ACC112 (cell line): Measurements from ENCODE around the gene STRIT1.

Source experiments
- H2AFZ ChIP-seq: fragments of 200-600 bp; sonication (generic); one replicate; pipeline ENCODE4 v1.6.0; 2017; ENCODE audit warnings: antibody characterized with exemption, low read length; ENCODE audit not compliant: unreplicated experiment
- H3K27ac ChIP-seq: fragments of 200-600 bp; sonication (generic); 2 replicates; pipeline ENCODE4 v1.5.1; 2014; ENCODE audit warnings: low read depth, mild to moderate bottlenecking, antibody characterized with exemption, low read length, moderate library complexity
- H3K27me3 ChIP-seq: fragments of 200-600 bp; sonication (generic); 2 replicates; pipeline ENCODE4 v1.6.1; 2014; ENCODE audit warnings: mild to moderate bottlenecking, antibody characterized with exemption, low read length, moderate library complexity, mixed read lengths; ENCODE audit not compliant: insufficient read depth
- H3K36me3 ChIP-seq: fragments of 200-600 bp; sonication (generic); 2 replicates; pipeline ENCODE4 v1.6.1; 2016; ENCODE audit warnings: mild to moderate bottlenecking, antibody characterized with exemption, low read length, moderate library complexity, mixed read lengths; ENCODE audit not compliant: insufficient read depth
- H3K4me1 ChIP-seq: fragments of 200-600 bp; sonication (generic); one replicate; pipeline ENCODE4 v1.6.1; 2016; ENCODE audit warnings: low read length, mixed read lengths; ENCODE audit not compliant: insufficient read depth, unreplicated experiment, control insufficient read depth
- H3K4me3 ChIP-seq: fragments of 200-600 bp; sonication (generic); 2 replicates; pipeline ENCODE4 v1.5.1; 2014; ENCODE audit warnings: mild to moderate bottlenecking, low read depth, low read length
- H3K79me2 ChIP-seq: fragments of 200-600 bp; sonication (generic); one replicate; pipeline ENCODE4 v1.6.0; 2016; ENCODE audit warnings: low read length; ENCODE audit not compliant: control insufficient read depth, unreplicated experiment, insufficient read depth

The STRIT1 gene

DNA sequence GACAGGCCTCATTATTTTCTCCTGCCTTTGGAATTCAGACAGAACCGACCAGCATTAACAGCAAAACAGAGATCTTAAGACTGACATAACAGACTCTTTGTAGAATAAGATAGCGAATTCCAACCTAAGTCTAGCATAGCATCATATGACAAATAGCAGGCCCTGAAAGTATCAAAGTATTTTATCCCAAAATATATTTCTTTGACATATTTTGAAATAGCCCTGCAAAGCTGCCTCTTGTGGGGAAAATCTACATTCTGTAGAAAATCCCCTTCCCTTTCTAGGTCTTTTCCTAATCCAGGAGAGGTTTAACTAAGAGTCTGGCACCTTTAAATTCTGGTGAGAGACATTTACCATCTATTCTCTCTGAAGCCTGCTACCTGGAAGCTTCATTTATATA is 34.4 kb upstream of the STRIT1 start:
- H3K4me3 ChIP-seq, result no peak overlapping the region
- no peaks in the 10 kb centered on the region for H3K27me3 ChIP-seq
- H2AFZ ChIP-seq, result no peak overlapping the region
- H3K36me3 ChIP-seq, result no peaks in the 10 kb centered on the region
- no peak overlapping the region for H3K27ac ChIP-seq
- H3K79me2 ChIP-seq, result no peaks in the 10 kb centered on the region
- no peaks in the 10 kb centered on the region for H3K4me1 ChIP-seq

DNA sequence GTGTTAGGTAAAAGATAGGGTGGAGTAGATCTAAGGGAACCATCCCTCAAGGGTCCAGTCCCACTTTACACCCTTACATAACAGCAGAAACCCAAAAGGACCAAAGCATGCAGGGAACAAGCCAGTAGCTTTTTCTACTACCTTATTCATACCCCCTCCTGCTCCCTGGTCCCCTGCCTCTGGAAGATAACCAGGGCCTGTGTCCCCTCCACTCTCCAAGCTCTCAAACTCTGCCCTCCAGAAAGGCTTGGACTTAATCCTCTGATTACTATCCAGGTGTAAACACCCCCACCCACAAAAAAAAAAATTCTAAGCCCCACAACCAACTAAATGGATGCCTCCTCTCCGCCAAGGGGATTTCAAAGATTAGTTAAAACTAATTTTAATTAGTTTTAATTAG is 33.9 kb upstream of the STRIT1 start:
- Histone ChIP-seq H3K4me3 (no peak overlapping the region), H2AFZ (no peak overlapping the region), H3K79me2 (no peaks in the 10 kb centered on the region), H3K27me3 (no peaks in the 10 kb centered on the region), H3K27ac (no peak overlapping the region), H3K4me1 (no peaks in the 10 kb centered on the region), H3K36me3 (no peaks in the 10 kb centered on the region)

DNA sequence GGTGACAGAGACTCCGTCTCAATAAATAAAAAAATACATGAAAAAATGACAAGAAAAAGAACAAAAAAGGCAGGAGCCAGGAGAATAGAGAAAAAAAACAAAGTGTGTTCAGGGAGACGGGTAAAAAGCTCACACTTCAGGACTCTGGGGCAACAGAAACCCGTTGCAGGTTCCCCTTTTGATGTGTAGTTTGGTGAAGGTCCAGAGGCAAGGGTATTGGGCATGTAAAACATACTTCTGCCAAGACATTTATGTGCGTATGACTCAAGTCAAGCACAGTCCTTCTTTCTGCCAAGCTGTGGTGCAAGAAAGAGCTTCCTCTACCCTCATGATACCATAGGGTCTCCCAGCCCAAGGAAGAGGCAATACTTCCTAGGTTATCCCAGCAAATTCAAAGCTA is 33.4 kb upstream of the STRIT1 start:
- no peaks in the 10 kb centered on the region for H3K27me3 ChIP-seq
- no peaks in the 10 kb centered on the region for H3K4me1 ChIP-seq
- no peaks in the 10 kb centered on the region for H3K36me3 ChIP-seq
- no peak overlapping the region for H3K4me3 ChIP-seq
- H2AFZ ChIP-seq, result no peak overlapping the region
- no peak overlapping the region for H3K27ac ChIP-seq
- H3K79me2 ChIP-seq, result no peaks in the 10 kb centered on the region

DNA sequence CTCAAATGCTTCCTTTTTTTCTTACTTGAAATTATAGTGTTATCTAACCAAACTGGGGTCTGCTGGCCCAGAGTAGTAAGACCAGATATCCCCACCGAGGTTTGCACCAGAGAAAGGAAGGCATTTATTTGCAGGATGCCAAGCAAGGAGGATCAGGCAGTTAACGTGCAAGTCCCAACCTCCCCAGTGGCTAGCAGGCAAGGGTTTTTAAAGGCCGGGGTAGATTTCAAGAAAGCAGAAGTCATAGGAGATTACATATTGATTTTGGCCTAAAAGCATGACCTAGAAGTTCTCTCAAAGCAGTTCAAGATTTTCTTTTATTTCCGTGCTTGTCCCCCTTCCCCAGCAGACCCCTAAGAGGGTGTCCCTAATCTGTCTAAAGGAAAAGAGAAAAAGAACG is 32.8 kb upstream of the STRIT1 start:
- H2AFZ ChIP-seq, result no peak overlapping the region
- no peaks in the 10 kb centered on the region for H3K4me1 ChIP-seq
- no peaks in the 10 kb centered on the region for H3K27me3 ChIP-seq
- no peaks in the 10 kb centered on the region for H3K79me2 ChIP-seq
- H3K27ac ChIP-seq, result no peak overlapping the region
- H3K36me3 ChIP-seq, result no peaks in the 10 kb centered on the region
- no peak overlapping the region for H3K4me3 ChIP-seq

DNA sequence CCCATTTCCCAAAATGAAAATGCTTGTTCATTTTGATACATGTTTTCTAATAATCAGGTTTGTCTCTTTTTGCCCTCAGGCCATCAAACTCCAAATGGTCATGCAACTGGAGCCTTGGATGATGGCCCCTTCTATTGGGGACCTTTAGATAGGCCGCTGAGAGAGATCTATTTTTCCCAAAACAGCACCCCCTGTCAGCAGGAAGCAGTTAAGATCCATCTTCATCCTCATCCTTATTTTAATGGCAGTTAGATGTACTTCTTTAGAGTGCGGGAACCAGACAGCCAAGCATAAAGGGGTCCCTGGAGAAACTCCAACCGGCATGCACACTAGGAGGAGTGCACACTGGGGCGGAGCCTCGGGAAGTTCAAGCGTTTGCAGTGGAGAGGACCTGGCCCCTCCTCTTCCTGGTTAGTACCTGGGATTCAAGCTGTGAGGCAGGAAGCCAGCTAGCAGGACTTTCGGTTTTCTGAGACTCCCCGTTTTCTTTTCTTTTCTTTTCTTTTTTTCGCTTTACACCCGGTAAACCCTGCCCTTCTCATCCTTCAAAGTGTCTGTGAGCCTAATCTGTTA is 31.9 kb upstream of the STRIT1 start:
- no peaks in the 10 kb centered on the region for H3K4me1 ChIP-seq
- H3K79me2 ChIP-seq, result no peaks in the 10 kb centered on the region
- no peak overlapping the region for H3K27ac ChIP-seq
- no peaks in the 10 kb centered on the region for H3K36me3 ChIP-seq
- H3K27me3 ChIP-seq, result no peaks in the 10 kb centered on the region
- H2AFZ ChIP-seq, result no peak overlapping the region
- no peak overlapping the region for H3K4me3 ChIP-seq

DNA sequence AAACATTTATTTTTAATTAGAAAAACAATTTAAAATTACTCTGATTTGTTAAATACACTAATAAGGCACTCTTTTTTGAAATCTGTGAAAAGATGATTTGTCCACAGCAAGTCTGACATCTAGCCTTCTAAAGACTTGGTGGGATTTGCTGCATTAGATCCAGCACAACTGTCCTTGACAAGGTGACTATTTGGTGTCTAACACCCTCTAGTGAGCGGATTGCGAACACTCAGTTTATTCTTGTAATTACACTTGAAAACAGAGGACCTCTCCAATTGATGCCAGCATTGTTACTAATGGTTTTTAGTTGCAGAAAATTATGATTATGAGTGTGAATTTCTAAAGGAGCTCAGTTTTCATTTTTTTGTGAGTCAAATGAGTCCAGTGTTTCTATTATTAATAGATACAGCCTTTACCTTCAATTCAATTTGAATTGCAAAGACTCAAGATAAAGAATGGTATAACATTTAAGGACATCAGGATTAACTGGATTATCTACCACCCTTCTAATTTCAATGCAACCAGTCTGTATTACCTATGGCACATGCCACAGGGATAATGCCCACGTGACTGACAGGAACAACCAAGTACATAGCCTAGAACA is 29.7 kb upstream of the STRIT1 start:
- Histone ChIP-seq H3K4me3 (no peak overlapping the region), H3K27me3 (no peaks in the 10 kb centered on the region), H3K27ac (no peak overlapping the region), H2AFZ (no peak overlapping the region), H3K79me2 (no peaks in the 10 kb centered on the region), H3K4me1 (no peaks in the 10 kb centered on the region), H3K36me3 (no peaks in the 10 kb centered on the region)

DNA sequence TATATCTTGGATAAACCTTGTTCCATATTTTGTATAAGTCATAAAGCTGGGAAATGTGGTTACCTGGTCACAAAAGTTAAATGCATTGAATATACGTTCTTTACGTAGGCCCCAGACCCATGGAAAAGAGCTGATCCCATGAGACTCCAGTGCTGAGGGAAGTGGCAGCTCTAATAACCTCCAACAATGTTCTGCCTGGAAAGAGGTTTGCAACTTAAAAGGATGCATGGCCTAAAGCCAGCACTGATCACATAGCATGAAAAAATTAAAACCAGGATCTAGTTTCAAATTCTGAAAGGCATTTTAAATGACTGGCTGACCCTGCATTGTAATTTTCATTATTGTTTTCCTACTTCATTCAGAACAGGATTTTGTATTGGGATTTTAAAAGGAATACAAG is 27.9 kb upstream of the STRIT1 start:
- Histone ChIP-seq H3K36me3 (no peaks in the 10 kb centered on the region), H3K79me2 (no peaks in the 10 kb centered on the region), H3K27me3 (no peaks in the 10 kb centered on the region), H3K4me1 (no peaks in the 10 kb centered on the region), H3K4me3 (no peak overlapping the region), H2AFZ (no peak overlapping the region), H3K27ac (no peak overlapping the region)

DNA sequence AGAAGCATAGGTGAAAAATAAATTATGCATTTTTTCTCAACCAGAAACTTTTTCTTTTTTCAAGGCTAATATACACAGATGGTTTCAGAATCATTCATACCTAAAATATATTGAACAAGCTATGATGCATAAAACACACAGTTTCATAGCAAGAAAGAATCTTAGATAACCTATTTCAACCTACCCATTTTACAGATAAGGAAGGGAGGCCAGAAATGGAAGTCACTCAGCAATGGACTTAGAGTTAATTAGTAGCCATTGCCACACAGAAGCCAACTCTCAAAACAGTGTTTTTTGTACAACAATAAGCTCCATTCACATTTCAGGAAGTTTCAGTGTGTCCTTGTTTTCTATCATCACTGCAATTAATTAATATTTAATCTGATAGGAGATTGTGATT is 27.5 kb upstream of the STRIT1 start:
- Histone ChIP-seq H3K27me3 (no peaks in the 10 kb centered on the region), H3K27ac (no peak overlapping the region), H3K4me3 (no peak overlapping the region), H2AFZ (no peak overlapping the region), H3K79me2 (no peaks in the 10 kb centered on the region), H3K4me1 (no peaks in the 10 kb centered on the region), H3K36me3 (no peaks in the 10 kb centered on the region)

DNA sequence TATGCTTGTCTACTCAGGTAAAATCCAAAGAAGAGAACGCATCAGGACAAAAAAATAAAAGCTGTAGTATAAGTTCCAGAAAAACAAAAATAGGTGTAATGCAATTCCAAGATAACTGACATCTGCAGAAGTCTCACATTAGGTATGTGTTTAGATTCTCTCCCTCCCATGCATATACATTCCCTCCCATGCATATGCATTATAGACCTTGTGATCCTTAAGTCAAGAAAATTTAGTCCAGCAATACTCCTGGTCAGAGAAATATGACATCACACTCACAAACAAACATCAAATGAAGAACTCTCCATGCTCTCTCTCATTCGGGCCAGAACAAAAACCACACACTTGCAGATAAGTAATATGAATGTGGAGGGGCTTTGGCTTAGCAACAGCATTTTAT is 25.3 kb upstream of the STRIT1 start:
- Histone ChIP-seq H3K36me3 (no peaks in the 10 kb centered on the region), H2AFZ (no peak overlapping the region), H3K79me2 (no peaks in the 10 kb centered on the region), H3K4me3 (no peak overlapping the region), H3K27me3 (no peaks in the 10 kb centered on the region), H3K4me1 (no peaks in the 10 kb centered on the region), H3K27ac (no peak overlapping the region)

DNA sequence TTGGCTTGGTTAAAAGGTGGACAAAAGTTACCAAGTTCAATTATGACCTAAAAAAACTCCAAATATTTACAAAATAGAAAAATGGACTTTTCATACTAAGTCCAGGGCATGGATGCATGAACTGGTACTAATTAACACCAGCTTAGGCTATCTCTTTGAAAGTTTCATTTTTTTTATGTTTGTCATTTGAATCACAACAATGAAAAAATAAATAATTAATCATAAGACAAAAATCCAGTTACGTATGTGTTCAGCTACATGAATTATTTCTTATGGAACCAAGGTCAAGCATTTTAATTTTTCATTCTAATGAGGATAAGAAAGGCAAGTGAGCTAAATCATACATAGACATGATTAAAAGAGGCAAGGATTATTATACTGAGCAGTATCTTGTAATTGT is 23.7 kb upstream of the STRIT1 start:
- peaks cover 12% of the 10 kb centered on the region for H3K4me1 ChIP-seq
- no peaks in the 10 kb centered on the region for H3K36me3 ChIP-seq
- no peaks in the 10 kb centered on the region for H3K27me3 ChIP-seq
- H2AFZ ChIP-seq, result no peak overlapping the region
- H3K4me3 ChIP-seq, result no peak overlapping the region
- H3K79me2 ChIP-seq, result no peaks in the 10 kb centered on the region
- H3K27ac ChIP-seq, result no peak overlapping the region

DNA sequence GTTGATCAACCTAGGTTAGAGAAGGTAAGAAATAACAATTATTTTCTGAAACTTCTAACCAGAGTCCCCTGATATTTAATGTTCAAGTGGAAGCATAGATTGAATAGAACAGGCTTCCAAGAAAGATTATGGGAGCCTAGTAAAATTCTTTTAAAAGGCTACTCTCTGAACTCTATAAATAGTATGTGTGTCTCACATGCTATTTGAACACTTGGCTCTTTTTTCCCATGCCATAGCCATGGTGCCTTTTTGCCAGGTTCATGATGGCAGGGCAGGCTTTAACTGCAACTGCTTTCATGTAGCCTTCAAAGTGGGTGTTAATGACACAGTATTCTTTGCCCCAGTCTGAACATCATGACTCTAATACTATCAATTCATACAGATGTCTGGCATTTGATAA is 22.9 kb upstream of the STRIT1 start:
- Histone ChIP-seq H2AFZ (peak overlapping the region; percentile 41), H3K27ac (no peak overlapping the region), H3K27me3 (no peaks in the 10 kb centered on the region), H3K36me3 (no peaks in the 10 kb centered on the region), H3K79me2 (no peaks in the 10 kb centered on the region), H3K4me3 (no peak overlapping the region), H3K4me1 (peaks cover 18% of the 10 kb centered on the region)
